ENCODE results near the gene TECPR2.

The TECPR2 gene

GRCh38 chr14:102472791-102473150 is 110.0 kb downstream of the TECPR2 start:
- no peak for DNase-seq

DNA sequence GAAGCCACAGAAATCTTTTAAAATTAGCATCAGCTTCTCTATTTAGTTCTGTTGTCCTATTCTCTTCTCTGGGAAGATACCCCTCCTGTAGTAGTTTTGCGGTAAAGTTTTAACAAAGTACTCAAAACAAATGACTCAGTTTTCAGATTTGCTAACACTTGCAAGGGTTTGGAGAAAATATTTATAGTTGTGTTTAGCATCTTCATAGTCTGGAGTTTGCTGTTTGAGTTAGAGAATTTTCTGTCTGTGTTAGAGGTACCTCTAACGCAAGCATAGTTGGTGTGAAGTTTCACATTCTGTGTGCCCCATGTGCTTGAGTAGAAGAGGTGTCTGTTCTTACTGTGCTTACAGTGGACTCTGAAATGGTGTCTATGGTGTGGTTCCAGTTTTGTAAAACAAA is 110.8 kb downstream of the TECPR2 start:
- DNase-seq: no peak

- DNase-seq: no peak
These were observed 112.2 kb downstream of the TECPR2 start for GRCh38 chr14:102474934-102475333.

DNA sequence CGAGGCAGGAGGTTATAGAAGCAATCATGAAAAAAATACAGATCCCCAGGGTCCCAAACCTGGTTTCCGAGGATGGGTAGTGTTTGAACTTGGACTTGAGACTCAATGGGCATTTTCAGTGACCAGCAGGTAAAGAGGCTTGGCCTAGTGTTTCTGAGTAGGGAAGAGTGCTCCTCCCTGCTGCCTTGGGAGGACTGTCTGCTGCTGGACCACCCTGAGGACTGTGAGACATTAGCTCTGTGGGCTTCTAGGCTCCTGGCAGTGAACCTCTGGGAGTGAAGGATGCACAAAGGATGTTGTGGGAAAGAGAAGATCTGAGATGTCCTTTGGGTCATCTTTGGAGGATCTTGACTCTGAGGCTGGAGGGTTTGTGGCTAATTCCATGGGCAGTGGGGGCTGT is 116.4 kb downstream of the TECPR2 start:
- DNase-seq: no peak

- no peak for DNase-seq
These were observed 117.0 kb downstream of the TECPR2 start for GRCh38 chr14:102479777-102480176.

DNA sequence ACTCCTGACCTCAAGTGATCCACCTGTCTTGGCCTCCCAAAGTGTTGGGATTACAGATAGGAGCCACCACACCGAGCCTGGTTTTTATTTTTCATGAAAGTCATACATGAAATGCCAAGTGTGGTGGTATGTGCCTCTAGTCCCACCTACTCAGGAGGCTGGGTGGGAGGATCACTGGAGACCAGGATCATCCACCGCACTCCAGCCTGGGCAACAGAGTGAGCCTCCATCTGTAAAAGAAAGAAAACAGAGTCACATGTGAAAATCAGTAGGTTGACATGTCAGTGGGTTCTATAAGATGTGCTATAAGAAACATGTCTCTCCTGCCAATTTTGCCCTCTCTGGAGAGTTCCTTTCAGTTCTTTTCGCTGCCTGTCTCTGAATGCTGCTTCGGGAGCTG is 118.6 kb downstream of the TECPR2 start:
- DNase-seq: no peak

GRCh38 chr14:102481791-102482238 is 119.1 kb downstream of the TECPR2 start:
- DNase-seq: no peak

- DNase-seq: no peak
These were observed 121.6 kb downstream of the TECPR2 start for GRCh38 chr14:102484316-102484715.

GRCh38 chr14:102485693-102486512 is 123.2 kb downstream of the TECPR2 start:
- DNase-seq: no peak

GRCh38 chr14:102486513-102487203 is 123.9 kb downstream of the TECPR2 start:
- no peak for DNase-seq

DNA sequence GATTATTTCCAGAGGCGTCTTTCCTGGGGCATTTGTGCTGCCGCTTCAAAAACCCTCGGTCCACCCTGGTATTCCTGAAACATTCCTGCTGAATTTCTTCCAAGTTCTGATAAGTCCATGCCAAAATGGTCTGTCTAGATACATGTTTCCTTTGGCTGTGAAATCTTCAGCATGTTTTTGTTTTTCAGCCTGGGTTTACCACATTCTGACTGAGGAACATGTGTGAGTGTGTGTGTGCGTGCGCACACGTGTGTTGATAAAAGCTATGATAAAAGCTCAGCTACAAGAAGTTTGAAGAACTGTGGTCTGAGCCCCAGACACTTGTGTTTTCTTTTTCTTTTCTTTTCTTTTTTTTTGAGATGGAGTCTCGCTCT is 124.5 kb downstream of the TECPR2 start:
- no peak for DNase-seq

DNA sequence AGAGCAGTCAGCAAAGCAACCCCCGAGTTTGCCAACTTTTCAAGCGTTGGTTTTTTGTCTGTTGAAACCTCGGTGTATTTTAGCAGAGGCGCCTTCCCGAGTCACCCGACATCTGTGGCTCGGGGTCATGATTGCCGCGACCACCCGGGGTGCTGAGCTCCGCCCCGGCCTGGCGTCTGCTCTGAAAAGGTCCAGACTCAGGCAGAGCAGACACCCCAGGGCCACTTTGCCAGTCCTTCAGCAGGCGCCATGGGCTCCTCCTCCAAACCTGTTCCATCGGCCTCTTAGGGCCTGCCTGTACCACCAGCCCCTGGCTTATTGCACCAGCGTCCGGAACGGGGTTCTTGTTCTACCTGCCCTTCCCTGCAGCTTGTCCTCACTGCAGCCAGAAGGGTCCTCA is 127.7 kb downstream of the TECPR2 start:
- no peak for DNase-seq

GRCh38 chr14:102491366-102491765 is 128.6 kb downstream of the TECPR2 start:
- no peak for DNase-seq

DNA sequence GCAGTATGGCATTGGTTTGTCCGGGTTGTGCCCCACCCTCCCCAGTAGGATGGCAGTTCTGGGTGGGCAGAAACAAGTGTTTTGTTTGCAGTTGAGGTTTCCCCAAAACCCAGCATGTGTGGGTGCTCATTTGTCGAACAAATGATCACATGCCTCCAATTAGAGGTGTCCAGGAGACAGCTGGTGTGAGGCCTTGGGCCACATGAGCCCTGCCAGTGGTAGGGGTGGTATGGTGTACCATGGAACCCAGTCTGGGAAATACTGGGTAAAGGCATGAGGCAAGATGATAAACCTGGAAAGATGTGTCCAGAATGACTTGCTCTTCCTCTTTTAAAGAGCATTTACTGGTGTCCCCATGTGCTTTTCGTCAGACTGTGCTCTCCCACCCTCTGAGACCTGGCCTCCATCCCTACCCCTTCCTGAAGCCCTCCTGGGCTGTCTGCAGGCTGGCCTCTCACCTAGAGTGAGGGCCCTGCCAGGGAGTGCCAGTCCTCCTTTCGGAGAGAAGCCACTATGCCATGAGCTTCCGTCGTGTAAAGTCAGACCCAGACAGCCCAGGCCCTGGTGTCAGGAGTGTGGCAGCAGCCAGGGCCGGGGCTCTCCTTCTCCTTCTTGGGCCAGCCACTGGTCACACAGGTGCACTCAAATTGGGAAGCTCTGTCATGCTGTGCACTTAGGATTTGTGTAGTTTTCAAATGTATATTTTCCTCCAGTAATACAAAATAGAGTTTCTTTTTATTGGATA is 129.2 kb downstream of the TECPR2 start:
- no peak for DNase-seq

DNA sequence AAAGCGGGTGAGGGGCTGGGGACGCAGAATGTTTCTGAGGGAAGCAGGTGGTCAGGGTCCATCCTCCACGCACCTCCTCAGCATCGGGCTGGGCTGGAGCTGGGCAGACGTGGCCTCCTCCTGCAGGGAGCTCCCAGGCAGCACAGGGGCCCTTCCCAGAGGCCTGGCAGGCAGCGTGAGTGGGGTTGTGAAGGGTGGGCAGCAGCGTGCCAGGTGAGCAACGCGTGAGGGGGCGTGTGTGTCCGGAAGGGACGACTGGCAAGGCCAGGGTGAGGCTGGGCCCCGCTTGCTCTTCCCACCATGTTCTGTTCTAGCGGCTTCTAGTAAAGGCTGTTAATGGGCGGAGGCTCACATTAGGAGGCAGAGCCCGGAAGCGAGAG is 129.8 kb downstream of the TECPR2 start:
- DNase-seq: no peak

- DNase-seq: no peak
These were observed 130.4 kb downstream of the TECPR2 start for GRCh38 chr14:102493096-102493495.

DNA sequence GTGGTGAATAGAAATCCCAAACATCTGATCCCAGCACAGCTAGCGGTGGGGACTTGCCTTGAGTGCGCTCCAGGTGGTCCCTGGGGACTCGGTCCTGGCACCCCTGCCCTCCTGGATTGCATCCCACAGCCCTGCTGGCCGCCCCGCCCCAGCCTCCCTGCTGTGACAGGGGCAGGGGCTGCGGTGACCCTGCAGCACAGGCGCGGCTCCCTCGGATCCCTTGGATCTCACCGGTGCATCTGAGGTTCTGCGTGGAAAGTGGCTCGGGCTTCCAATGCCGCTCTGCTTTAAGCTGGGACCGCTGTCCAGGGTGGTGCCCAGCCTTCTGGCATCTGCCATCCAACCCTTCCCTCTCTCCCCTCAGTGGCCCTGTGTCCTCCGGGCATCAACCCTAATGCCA is 130.8 kb downstream of the TECPR2 start:
- DNase-seq: no peak

DNA sequence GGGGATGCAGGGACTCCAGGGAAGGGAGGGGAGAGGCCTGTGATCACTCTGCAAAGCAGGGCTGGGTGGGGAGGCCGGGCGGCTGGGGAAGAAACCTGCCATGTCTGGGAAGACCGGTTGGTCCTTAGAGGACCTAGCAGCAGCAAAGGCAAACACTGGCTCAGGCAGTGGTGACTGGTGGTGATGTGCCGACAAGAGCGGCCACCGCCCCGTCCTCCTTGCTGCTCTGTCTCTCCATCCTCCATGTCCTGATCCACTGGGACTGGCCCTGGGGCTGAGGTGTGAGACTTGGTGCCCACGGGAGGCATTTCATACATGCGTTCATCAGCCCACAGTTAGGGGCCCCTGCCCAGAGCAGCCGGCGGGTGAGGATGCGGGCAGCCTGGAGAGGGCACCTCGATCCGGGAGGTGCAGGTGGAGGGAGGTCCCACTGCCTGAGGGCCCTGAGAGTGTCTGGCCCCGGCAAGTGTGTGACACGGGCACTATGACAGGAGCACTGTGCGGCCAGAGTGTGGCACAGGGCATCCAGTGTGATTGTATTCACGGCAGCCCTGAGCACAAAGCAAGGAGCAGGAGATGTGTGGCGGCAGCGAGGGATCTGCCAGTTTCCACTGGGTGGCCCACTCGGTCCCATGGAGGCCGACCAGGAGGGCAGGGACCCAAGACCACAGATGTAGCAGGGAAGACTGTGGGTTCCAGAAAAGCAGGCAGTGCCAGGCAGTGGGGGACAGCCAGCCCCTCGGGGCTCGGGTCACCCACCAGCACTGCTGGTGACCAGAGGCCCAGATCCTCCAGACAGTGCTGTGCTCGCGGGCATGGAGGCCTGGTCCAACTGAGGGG is 133.0 kb downstream of the TECPR2 start:
- no peak for DNase-seq

DNA sequence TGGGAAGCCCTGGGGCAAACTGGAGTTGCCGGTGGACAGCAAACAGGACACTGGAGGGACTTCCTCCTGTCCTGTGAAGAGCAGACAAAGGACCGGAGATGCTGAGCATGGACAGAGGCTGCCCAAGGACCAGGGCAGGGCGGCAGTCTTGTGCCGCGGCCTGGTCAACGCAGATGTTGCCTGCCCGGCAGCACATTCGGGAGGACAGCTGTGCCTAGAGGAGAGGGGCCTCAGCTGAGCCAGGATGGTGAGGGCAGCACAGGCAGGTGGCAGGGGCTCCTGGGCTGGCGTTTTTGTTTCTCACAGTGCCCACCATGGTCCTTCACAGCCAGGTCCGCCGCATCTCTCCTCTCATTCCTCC is 133.6 kb downstream of the TECPR2 start:
- no peak for DNase-seq

GRCh38 chr14:102496958-102497744 is 134.4 kb downstream of the TECPR2 start:
- no peak for DNase-seq

GRCh38 chr14:102497998-102498677 is 135.4 kb downstream of the TECPR2 start:
- DNase-seq: no peak

Measured in activated T-cell treated with anti-CD3 and anti-CD28 coated beads for 4 hours (primary cell).